HG02973 (cell line): Measurements from ENCODE around the gene EFCAB5.
"Not testable (repeated sequence)": the region's sequence is repeated elsewhere in the genome, so short reads cannot be mapped to it uniquely, and the experiment has no call there.

ENCODE experiments used
- ATAC-seq: cut with Tn5 transposase; IDR thresholded peaks from one replicate; pipeline ENCODE4 v1.9.1; 2021; ENCODE audit warnings: moderate library complexity; ENCODE audit not compliant: unreplicated experiment

EFCAB5 gene

DNA sequence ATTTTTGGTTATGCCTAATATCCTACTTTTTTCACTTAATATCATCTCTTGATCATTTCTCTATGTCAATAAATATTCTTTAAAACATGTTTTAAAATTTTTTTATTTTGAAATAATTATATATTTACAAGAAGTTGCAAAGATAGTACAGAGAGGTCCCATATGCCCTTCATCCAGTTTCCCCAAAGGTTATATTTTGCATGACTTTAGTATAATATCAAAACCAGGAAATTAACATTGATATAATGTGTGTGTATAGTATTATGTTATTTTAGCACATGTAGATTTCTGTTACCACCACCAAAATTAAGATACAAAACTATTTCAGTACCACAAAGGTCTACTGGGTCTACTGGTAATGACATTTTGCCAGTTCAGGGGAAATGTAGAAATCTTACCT lies 60.7 kb downstream of the EFCAB5 start:
- no peak for ATAC-seq

DNA sequence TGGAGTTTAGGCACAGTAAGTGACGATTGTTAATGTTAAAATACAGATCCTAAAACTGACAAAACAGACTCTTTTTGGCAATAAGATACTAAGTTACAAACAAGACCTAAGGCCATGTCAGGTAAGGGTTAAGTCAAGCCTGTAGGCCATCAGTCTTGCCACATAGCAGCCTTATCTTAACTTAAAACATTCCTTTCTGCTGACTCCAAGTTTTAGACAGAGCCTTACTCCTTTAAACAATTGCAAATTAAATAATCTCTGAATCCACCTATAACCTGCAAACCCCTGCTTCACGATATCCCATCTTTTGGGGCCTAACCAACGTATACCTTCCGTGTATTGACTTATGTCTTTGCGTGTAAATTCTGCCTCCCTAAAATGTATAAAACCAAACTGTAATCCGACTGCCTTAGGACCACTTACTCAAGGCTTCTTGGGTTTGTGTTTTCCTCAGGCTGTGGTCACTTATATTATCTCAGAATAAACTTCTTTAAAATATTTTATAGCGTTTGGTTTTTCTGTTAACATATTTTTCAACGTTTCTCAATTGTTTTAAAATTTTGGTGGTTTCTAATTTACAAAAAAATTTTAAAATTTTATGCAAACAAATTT lies 64.4 kb downstream of the EFCAB5 start:
- ATAC-seq, result no peak

DNA sequence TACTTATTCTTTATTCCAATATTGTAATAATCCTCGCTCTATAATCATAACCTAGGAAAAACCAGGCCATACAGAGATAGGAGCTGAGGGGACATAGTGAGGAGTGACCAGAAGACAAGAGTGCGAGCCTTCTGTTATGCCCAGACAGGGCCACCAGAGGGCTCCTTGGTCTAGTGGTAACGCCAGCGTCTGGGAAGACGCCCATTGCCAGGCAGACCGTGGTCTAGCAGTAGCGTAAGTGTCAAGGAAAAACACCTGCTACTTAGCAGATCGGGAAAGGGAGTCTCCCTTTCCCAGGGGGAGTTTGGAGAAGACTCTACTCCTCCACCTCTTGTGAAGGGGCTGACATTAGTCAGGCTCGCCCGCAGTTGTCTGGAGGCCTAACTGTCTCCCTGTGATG lies 70.5 kb downstream of the EFCAB5 start:
- ATAC-seq, result not testable (repeated sequence)

DNA sequence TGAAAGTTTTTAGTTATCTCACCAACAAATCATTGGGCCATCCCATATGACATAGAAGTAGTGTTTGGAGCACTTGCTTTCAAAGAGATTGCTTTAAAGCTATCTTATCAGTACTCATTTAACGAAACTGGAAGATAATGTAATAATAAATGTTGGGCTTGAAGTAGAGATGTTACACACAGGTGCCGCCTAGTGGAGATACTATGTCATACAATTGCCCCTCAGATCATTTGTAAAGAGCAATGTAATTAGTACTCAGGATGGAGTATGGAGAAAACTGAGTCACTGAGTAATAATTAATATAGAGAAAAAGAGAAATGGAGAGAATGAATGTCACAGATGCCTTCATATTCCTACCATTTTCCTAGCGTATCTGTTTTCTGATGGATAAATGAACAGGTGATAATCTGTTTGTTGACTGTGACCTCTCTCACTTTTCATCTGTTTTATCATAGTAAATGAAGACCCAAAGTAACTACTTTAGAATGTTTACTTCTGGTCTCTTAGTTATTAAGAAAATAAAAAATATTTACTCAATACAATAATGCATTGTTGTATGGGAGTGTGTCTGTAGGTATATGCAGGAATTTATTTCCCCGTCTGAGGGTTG lies 80.4 kb downstream of the EFCAB5 start:
- no peak for ATAC-seq

DNA sequence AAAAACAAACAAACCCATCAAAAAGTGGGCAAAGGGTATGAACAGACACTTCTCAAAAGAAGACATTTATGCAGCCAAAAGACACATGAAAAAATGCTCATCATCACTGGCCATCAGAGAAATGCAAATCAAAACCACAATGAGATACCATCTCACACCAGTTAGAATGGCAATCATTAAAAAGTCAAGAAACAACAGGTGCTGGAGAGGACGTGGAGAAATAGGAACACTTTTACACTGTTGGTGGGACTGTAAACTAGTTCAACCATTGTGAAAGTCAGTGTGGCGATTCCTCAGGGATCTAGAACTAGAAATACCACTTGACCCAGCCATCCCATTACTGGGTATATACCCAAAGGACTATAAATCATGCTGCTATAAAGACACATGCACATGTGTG lies 83.9 kb downstream of the EFCAB5 start:
- ATAC-seq, result not testable (repeated sequence)

DNA sequence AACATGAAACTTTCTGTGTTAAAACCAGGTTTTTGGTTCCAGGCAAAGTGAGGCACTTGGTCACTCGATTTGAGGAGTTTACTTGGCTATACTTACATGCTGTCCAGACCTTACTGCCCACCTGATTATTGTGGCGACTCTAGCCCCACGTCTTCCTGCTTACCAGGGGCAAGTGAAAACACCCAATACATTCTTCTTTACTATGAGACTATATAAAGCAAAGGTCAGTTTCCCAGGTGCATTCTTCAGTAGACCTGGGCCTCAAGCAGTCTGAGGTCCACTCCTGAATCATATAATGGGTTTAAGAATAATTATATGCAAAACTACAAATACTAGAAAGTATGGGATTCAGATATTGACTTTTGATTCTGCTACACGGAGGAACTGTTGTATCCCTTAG lies 86.2 kb downstream of the EFCAB5 start:
- ATAC-seq, result no peak

DNA sequence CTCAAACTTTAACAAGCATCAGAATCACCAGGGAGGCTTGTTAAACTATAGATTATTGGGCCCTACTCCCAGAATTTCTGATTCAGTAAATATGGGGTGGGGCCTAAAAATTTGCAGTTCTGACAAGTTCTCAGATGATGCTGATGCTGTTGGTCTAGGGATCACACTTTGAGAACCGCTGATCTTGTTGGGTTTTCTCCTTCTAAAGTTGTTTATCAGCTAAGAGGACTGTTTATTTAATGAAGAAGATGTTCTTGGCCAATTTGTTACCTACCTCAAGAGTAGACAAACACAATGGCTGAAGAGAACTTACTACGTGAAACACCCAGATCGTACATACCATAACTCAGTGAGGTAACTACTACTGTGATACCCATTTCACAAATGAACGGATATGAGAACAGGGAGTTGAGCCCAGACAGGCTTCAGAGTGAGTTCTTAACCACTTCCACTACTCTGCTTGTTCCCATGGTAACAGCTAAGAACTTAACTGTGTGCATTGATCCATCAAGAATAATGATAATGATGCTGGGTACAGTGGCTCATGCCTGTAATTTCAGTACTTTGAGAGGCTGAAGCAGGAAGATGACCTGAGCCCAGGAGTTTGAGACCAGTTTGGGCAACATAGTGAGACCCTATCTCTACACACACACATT lies 89.9 kb downstream of the EFCAB5 start:
- no peak for ATAC-seq

DNA sequence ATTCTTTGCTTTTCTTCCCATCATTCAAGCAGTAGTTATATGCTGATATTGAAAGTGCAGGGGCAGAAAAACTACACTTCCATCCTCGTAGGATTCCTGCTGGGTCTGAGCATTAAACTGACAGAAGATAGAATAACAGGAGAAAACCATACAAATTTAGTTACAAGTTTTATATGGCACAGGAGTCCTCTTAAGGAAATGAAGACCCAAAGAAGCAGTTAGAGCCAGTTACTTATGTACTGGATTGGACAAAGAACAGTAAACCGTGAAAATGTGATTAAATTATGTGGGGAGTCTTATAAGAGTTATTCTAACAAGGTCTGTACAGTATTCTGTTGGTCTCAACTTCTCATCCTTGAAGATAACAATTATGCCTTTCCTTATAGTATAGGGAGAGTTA lies 93.9 kb downstream of the EFCAB5 start:
- ATAC-seq, result no peak

DNA sequence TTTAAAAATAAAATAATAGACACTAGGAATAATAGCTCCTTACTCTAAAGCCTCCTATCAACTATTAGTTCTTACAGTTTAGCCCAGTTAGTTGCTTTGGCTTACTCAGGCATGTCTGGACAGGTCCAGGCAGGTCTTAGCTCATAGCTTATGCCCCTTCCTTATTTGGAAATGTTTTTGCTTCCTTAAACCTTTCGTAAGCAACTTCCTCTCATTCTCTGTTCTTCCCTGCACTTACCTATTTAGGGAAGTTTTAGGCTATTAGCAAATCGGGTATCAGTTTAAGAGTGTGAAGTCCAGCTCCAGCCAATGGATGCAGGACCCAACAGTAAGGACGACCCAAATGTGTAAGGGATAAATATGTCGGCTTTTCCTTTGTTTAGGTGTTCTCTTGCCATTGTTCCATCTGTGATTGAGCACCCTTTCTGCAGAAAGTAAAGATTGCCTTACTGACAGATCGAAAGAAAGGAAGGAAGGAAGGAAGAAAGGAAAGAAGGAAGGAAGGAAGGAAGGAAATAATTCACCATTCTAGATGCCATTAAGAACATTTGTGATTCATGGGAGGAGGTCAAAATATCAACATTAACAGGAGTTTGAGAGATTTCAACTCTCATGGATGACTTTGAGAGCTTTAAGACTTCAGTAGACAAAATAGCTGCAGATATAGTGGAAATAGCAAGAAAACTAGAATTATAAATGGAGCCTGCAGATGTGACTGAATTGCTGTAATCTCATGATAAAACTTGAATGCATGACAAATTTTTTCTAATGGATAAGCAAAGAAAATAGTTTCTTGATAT lies 99.5 kb downstream of the EFCAB5 start:
- ATAC-seq, result not testable (repeated sequence)

DNA sequence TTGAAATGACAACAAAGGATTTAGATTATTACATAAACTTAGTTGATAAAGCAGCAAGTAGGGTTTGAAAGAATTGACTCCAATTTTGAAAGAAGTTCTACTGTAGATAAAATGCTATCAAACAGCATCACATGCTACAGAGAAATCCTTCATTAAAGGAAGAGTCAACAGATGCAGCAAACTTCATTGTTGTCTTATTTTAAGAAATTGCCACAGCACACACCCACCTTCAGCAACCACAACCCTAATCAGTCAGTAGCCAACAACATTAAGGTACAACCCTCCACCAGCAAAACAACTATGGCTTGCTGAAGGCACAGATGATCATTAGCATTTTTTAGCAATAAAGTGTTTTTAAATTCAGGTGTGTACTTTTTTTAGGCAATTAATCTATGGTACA lies 100.1 kb downstream of the EFCAB5 start:
- ATAC-seq, result no peak

DNA sequence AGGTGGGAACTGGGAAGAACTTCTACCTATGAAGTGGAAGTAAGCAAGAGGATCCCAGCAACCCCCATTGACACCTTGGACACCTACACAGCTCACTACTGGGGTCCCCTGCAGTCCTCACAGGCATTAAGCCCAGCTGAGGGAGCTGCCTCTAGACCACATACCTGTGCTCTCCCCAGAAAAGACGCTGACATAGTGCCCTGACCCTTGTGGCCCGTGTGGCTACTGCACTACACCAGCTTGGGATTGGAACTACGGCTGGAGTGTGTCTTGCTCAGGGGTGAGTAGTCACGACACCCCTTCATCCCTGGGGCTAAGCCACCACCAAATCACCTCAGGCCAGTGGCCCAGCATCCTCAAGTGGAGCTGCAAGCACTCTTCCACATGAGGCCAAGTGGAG lies 120.9 kb downstream of the EFCAB5 start:
- ATAC-seq, result no peak

DNA sequence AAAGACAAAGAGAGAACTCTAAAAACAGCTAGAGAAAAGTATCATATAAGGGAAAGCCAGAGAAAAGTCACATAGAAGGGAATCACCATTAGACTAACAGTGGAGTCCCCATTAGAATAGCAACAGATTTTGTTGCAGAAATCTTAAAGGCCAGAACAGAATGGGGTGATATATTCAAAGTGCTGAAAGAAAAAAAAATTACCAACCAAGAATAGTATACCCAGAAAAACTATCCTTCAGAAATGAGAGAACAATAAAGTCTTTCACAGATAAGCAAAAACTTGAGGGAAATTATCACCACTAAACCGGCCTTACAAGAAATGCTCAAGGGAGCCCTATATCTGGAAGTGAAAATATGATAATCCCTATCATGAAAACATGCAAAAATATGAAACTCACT lies 123.3 kb downstream of the EFCAB5 start:
- ATAC-seq, result no peak

DNA sequence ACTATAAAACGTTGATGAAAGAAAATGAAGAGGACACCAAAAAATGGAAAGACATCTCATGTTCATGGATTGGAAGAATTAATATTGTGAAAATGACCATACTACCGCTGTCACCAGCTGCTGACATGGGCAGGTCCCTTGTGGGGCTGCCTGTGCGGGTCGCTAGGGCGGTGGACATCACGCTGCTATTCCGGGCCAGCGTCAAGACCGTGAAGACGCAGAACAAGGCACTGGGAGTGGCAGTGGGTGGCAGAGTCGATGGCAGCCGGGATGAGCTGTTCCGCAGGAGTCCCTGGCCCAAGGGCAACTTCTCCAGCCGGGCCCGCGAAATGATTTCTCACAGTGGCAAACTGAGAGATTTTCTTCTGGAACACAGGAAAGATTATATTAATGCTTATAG lies 127.0 kb downstream of the EFCAB5 start:
- ATAC-seq, result no peak

DNA sequence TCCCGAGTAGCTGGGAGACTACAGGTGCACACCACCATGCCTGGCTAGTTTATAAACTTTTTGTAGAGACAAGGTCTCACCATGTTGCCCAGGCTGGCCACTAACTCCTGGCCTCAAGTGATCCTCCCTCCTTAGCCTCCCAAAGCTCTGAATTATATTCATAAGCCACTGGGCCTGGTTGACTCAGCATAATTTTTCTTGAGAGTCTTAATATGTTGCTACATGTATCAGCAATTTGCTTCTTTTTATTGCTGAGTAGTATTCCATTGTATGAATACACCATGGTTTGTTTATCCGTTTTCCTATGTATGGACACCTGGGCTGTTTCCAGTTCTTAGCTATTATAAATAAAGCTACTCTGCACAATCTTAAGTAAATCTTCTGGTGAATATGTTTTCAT lies 132.8 kb downstream of the EFCAB5 start:
- no peak for ATAC-seq

DNA sequence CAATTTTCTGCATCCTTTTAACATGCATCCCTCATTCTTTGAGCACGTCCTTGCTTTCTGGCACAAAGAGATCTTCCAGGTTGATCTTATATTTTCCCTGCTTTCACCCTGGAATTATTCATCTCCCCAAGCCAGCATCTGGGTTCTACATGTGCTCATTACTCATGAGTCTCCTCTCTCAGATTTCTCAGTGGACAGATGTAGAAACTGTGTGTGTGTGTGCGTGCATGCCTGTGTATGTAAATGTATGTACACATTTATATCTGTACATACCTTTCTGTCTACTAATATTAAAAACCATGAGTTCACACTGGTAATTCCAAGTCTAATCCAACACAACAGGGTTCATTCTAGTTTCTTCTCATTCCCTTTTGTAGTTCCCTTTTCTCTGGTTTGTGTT lies 133.3 kb downstream of the EFCAB5 start:
- ATAC-seq, result no peak

DNA sequence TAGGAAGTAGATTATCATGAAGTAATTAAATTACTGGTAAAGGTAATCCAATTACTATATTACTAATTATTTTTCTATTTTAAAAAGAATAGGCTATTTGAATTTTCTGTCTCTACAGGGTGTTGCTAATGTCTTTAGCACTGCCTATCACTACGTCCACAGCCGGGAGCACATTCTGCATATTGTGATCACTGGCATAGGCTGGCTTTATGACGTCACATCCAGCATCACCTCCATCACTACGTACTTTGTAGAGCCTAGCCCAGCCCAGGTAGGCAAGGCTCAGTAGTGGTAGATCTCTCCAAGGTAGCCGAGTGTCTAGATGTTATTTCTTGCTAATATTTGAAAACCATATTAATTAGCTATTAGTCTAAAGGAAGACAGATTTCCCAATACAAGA lies 141.3 kb downstream of the EFCAB5 start:
- ATAC-seq, result no peak

DNA sequence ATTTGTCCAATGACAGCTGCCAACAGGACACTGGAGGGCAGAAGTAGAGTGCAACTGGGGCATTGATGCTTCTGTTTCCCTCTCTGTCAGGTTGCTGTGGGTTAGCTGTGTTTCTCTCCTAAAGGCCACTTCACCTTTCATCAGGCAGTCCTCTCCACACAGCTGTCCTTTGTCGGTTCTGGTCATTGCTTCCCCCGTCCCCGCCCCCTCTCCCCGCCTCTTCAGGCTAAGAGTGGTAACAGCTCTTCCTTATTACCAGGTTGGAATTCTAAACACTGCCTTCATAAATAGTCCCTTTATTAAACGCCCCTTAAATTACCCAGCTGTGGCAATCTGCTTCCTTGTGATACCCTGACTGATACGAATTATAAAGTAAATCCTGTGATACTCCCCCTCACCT lies 143.4 kb downstream of the EFCAB5 start:
- no peak for ATAC-seq

DNA sequence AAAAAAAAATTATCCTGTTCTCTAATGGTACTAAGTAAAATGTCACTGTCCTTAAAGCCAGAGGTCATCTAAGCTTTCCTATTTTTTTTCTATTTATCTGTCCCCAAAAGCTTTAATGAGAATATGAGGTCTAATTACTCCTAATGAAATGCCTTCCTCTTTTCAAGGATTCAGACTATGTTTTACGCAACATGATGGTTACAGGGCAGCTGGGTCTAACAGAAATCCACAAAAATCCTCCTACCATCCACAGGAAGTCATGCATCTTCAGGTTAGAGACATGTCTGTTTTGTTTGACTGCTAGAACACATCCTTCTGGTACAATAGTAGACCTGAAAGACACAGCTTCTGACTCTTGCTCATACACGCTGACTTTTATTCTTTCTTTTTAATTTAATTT lies 145.5 kb downstream of the EFCAB5 start:
- ATAC-seq, result no peak

DNA sequence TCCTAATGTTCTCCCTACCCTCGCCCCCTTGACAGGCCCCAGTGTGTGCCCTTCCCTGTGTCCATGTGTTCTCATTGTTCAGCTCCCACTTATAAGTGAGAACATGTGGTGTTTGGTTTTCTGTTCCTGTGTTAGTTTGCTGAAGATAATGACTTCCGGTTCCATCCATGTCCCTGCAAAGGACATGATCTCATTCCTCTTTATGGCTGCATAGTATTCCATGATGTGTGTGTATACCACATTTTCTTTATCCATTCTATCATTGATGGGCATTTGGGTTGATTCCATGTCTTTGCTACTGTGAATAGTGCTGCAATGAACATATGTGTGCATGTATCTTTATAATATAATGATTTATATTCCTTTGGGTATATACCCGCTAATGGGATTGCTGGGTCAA lies 146.0 kb downstream of the EFCAB5 start:
- not testable (repeated sequence) for ATAC-seq

DNA sequence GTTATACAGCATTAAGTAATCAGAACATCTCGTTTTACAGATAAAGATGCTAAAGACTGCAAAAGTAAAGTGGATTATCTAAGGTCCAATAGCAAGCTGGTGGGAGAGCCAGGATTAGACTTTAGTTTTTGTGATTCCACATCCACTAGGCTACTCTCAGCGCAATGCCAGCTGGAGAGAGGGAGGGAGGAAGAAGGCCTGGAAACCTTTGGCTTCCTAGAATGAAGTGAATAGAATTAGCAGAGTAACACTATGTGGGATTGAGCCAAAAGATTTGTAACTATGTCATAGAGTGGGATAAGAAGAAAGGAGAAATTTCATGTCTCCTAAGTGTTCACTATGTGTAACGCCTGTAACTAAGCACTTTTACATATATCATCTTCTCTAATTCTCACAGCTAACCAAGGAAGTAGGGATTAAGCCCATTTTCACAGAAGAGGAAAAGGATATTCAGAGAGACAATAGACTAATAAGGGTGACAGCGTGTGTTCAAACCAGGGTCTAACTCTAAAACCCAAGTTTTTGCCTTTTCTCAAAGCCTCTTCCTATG lies 149.8 kb downstream of the EFCAB5 start:
- ATAC-seq, result no peak

DNA sequence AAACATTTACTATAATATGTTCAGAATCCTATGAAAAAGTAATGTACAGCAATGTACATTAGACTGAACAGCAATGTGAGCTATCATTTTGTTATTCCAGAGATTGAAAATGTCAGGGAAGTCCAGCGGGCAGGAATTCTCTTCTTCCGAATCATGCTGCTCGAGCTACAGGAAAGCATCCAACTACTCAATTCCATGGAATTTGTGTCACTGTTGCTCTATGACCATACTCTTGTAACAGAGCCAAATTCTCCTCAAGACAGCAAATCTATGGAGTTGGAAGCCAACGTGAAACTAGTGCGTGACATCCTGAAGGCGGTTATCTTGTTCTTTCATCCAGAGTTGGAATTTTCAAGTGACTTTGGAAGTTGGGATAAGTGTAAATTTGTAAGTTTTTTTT lies 150.3 kb downstream of the EFCAB5 start:
- ATAC-seq, result no peak

DNA sequence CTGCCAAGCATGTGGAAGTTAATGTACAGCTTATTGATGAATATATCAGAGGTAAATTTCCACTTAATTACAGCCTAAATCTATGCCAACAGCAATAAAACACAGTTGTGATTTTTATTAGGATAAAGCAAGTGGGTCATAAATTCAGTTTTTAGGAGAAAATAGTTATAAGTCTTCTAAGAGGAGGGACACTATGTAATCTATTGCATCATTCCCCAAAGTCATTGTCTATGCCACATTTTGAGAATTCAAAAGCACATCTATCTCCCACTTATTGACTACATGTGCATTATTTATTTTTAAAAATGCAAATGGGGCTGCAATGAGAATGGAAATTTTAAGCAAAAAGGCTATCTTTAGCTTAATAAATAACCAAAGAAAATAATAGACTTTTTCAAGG lies 151.5 kb downstream of the EFCAB5 start:
- ATAC-seq, result no peak
